ACHN (cell line): Measurements from ENCODE around the gene FGGY.

Source experiments
- DNase-seq: peaks from one replicate; pipeline ENCODE4 v3.0.0-alpha.2; 2015
- in situ Hi-C: cut with HindIII; loops from 2 replicates; pipeline ENCODE4 v1.10.0; 2017; ENCODE audit warnings: low sequenced_read_pairs, low pct_ligation_motif_present, low pct_unique_long_range_greater_than_20kb

The FGGY gene

DNA sequence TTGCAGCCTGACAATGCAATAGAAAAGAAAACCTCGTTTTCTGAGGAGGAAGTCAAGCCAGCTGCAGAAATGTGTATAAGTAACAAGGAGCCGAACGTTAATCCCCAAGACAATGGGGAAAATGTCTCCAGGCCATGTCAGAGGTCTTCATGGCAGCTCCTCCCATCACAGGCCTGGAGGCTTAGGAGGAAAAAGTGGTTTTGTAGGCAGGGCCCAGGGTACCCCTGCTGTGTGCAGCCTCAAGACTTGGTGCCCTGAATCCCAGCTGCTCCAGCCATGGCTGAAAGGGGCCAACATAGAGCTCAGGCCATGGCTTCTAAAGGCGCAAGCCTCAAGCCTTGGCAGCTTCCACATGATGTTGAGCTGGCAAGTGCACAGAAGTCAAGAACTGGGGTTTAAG, 439.9 kb downstream of the FGGY start:
- DNase-seq, result no peak
- in situ Hi-C loops, result no loop called here

DNA sequence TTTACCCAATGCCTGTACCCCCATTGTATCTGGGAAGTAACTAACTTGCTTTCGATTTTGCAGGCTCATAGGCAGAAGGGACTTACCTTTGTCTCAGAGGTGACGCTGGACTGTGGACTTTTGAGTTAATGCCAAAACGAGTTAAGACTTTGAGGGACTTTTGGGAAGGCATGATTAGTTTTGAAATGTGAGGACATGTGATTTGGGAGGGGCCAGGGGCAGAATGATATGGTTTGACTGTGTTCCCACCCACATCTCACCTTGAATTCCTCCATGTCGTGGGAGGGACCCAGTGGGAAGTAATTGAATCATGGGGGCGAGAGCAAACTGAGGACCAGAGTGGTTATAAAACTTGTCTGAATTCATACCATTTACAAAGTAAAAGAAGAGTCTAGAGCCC, 440.7 kb downstream of the FGGY start:
- in situ Hi-C loops, result no loop called here
- no peak for DNase-seq

DNA sequence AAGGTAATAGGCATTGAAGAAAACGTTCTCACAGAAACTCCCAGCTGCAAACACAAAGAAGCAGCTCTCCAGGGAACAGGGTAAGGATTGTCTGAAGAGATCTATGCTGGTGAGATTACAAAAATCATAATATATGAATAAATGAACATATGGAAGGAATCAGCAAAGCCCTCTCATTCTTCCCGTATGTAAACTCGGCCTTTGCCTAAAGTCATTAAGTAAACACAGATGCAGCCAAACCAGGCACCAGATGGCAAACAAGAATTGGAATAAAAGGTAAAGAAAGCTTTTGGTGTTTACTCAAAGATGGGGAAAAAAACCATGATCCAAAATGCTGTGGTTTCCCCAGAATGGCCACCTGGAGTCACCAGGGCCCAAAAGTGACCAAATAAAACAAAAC, 441.3 kb downstream of the FGGY start:
- in situ Hi-C loops, result no loop called here
- no peak for DNase-seq

DNA sequence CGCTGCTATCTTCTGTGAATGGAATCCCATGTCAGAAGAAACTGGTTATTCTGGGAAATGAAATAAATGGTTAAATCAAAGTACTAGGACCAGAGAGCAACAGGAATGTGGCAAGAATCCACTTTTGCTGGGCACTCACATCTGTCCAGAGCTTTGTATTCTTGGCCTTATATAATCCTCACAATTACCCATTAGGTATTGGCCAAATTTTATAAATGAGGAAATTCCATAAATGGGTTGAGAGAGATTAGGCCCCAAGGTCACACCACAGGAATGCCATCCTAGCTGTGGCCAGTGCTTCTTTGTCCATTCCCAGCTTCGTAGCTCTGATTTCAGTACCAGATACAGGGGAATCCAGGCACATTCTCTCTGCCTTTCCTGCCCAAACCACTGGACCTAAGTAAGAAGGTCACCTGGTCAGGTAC, 441.7 kb downstream of the FGGY start:
- DNase-seq, result no peak
- in situ Hi-C loops, result no loop called here

DNA sequence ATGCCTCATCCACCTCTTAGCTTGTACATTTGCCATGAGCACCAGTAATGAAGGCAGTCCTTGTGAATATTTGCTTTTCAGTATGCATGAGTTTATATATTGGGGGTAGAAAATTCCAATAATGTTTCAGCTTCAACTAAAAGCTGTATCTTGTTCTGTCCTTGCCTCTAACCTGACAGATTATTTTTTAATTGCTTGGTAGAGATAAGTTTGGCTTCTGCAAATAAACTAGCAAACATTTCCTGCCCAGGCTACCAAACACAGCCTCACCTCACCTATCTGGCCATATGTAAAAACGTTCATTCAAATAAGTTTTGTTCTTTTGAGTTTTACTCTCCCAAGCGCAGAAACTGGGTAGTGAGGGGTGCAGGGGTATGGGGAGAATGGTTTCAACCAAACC, 442.2 kb downstream of the FGGY start:
- DNase-seq, result no peak
- in situ Hi-C loops, result no loop called here

DNA sequence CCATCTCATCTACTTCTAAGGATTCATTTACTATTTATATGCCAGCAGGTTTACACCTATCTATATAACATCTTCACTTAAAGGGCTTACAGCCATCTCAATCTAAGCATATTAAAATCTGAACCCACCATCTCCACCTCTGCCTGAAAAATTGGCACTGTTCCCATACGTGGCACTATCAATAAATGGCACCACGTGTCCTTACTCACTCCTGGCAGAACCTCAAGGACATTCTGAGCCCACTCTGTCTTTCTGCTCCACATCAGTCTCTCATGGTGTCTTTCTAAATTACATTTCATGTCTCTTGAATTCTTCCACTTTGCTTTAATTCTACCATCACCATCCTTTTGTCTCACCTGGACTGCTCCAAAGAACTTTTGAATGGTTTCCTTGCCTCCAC, 445.6 kb downstream of the FGGY start:
- in situ Hi-C loops, result no loop called here
- no peak for DNase-seq

DNA sequence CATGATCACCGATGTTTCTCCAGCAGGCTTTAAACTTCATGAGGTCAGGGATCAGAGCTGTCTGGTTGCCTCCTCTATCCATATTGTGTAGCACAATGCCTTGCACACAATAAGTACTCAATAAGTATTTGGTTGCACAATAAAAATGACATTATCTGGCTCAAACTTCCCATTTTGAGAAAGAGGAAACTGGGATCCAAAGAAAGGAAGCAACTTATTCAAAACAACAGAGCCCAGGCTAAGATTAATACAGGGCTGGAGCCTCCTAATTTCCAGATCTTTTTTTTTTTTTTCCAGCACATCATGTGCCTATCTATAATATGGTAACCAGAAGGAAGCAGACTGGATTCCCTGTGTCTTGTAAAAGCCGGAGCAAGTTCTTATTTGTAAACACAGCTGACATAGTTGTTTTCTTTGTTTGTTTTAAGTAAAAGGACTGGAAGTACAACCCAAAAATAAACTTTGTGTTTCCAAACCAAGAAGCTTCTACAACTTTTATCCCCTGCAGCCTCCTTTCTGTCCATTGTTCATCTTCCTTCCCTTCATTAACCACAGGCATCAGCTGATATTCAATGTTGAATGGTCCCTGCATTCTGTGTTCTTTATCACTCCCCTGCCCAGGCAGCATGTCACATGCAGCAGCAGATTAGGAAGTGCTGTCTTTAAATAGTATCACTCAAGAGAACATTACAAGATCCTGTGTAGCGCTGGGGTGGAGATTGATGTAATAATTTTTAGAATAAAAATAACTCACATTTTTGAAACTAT, 446.6 kb downstream of the FGGY start:
- DNase-seq, result no peak

DNA sequence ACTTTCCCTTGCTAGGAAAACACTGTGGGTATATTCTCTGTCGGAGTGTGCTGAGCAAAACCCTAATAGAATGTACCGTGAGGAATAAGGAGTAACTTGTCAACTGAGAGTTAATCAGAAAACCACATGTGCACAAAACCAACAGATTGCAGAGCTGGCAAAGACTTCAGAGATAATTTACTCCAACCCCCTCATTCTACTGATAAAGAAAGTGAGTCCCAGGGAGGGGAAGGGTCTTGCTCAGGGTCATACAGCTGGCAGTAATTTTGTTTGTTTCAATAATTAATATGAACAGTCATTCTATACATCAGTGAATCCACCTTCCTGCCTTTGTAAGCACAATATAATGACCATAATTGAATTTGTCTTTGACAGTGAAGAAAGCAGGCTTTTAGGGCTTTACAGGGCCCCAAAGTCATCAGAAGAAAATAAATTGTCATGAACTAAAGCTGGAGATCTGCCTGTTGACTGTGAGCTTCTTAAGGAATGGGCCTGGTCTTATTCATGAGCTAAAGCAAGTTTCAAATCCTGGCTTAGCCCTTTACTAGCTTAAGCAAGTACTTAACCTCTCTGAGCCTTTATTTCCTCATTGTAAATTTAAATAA, 450.6 kb downstream of the FGGY start:
- no peak for DNase-seq
- in situ Hi-C loops, result no loop called here

More for the DNA sequence above, 446.6 kb downstream of the FGGY start:
- in situ Hi-C loops, result no loop called here

DNA sequence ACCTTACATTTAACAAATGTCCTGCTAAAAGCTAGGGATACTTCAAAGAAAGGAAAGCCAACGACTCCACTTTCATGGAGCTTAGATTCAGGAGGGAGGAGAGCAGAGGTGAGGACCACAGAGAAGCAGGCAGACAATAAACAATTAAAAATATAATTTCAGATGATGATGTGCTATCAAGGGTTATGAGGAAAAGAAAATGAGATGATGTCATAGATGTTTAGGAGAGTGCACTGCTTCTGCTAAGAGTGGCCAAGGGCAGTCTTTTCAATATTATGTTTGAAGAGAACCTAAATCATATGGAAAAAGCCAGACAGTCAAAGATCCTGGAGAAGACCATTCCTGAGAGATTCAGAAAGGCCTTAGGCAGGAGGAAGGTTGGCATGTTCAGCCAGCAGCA, 451.2 kb downstream of the FGGY start:
- no peak for DNase-seq
- in situ Hi-C loops, result no loop called here

DNA sequence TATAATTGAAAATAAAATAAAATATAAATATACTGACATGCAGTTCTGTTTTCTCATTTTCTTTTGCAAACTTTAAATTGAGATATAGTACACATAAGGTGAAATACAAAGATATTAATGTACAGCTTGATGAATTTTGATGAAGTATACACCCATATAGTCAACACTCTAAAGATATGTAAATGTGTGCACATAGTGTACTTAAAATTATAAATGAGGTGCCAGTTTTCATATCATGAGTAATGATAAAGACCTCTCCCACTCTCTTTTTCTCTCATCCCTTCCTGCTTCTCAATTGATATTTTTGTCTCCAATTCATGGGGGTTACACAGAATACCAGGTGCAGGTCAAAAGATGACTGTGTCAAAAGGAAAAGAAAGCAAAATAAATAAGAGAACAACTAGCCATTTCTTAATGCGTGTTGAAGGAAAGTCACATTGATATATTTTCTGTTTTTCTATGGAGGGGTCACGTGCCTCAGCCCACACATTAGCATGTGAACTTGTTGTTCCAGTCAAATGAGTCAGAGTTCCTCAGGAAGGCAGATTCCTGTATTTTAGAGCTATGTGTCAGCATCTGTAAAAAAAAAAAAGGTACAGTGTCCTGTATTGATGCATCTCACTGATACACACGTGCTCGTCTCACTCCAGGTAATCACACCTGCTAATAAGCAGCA, 453.6 kb downstream of the FGGY start:
- in situ Hi-C loops, result no loop called here
- DNase-seq, result no peak

DNA sequence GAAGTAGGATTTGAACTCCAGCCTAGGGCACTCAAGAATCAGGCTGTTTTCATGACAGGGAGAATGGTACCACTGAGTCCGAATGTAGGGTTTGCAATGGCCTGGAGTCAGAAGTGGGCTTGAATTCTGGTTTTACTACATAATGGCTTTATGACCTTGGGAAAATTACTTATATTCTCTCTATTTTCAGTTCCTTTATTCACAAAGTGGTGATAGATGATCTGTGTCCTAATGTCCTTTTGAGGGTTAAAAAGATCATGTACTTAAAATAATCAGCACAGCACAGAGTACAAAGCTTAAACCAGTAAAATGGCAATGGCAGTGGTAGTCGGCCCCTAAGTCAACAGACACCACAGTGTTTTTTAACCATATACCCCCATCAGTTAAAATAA, 454.1 kb downstream of the FGGY start:
- in situ Hi-C loops, result no loop called here
- no peak for DNase-seq

DNA sequence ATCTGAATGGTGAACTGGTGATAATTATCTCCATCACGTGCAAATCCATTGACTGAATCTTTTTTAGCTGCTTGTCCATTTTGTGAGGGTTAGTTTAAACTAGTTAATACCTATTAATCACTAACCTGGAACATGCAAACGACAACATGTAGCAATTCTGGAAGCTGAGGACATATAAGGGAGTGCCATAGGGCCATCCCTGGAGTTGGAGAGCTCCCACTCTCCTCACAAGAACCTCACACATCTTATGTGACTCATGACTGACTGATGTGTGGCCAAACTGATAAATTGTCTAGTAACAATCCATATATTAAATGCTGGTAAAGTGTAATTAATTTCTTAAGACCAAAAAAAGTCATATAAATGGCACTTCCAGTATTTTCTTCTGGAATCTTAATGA, 454.9 kb downstream of the FGGY start:
- no peak for DNase-seq
- in situ Hi-C loops, result no loop called here

DNA sequence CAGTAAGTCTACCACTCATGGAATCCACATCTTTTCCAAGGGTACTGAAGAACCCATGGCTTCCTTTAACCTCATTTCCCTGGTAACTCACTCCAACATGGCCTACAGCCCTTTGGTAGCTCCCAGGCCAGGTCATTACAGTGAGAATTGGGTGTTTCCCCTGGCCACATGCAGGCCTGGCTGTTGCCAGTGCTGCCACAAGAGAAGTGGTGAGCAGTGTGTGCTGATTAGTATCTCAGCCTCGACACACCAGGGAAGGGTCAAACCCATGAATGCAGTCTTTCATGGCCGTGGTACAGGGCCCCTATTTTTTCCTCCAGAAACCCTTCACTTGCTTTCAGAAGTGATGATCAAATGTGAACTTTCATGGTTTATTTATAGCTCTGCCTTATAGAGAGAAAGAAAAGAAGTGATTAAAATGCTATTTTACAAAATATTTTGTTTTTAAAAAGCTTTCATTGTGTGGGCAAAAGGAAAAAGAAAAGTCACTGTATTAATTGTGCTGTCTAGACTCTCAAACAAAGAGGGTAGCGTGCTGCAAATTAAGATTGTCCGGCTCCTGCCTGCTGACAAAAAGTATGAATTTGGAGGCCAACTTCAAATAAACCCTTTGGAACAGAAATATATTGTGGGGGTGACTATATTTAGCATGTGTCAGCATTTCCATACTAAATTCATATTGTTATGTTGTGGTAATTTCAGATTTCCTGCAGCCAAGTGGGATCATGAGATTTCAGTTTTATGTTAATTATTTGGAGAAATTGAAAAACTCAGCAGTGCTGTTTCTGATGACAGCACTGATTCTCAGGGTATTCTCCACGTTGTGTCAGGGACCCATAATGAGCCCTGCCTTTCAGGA, 455.9 kb downstream of the FGGY start:
- in situ Hi-C loops, result no loop called here
- DNase-seq, result no peak

DNA sequence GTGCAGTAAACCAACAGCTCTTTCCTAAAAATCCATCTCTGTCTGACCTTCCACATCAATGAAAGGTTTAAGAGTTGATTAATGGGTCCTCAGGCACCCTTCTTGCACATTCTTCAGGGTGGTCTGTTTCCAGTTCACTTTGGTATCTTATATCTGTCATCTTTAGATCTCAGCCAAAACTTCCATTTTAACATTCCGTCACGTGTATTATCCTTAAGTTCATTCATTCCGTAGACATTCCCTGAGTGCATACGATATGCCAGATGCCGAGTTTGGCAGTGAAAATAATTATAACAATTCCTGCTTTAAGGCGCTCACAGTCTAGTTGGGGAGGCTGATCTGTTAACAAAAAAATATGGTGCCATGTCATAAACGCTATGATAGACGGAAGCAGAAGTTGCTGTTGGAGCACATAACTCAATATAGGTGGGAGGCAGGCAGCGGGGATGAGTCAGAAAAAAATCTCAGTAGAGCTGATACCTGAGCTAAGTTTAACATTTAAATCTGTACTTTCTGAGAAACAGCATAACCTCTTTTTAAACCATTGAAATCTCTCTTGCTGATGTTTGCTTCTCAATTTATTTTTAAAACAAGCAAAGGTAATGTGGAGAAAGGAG, 458.3 kb downstream of the FGGY start:
- in situ Hi-C loops, result no loop called here
- DNase-seq, result no peak

DNA sequence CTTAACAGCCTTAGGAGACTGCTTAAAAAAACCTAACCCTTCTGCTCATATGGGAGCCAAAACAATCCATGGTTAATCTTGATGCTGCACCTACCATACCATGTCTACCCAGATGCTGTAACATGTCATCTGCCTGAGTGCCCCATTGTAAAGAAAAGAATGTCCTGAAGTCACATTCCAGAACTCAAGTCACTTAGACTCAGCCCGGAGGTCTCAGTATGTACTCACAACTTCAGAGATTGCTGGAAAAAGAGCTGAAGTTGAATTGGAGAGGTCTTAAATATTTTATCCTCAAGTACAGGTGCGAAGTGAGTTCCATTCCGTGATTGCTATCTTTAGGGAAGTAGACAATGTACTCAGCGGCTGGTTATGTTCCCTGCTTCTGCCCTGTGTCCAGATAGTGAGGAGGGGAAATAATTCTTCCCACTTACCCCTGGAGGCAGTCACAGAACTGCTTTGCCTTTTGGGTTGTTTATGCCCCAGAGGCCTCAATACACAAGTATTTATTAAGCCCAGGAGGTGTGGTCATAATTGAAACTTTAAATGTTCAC, 460.4 kb downstream of the FGGY start:
- in situ Hi-C loops, result no loop called here
- DNase-seq, result no peak

DNA sequence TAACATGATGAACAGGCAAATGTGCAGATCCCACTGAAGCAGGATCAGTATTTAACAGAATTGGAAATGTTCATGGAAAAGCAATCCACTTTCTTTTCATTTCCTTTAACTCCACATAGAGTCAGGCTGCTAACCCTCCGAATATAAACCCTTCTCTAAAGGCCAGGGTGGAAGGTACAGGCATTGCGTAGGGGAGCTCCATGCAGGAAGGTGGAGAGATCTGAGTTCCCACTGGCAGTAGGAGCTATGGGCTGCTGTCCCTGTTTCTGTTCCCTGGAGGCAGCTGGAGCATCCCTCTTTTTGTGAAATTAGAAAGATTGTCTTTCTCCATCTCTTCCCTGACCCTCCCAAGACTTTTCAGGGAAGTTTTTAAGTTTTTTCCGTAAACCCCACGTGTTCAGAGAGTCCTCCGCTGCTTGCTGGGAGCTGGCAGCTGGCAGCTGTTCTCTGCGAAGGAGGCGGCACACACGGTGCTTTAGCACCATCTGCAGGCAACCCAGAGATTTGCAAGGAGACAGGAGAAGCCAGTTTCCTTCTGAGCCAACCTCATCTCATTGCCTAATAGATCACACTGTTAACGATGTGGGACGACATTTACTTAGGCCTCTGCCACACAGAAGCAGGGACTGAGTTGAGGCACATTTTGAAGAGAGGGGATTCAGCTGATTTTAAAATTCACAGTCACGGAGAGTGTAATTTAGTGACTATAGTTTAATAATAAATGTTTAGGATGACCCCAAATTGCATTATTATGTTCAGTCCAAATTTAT, 462.4 kb downstream of the FGGY start:
- in situ Hi-C loops, result no loop called here
- peak; percentile 71 for DNase-seq

DNA sequence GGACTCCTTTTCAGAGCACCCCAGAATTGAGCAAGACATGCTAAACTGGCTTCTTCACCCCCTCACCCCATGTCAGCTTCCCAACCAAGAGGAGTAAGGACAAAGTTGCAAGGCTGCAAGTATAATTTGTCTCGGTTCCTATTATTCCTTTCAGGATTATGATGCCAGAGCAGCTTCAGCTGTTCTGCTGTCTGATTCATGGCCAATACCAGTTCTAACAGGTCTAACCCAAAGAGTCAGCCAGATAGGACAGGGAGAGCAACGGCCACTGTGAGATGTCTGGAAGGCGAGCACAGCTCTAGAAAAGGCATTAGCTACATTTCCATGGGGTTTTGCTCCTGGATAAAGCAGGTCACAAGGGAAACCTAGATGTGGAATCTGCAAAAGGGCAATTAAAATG, 464.5 kb downstream of the FGGY start:
- no peak for DNase-seq
- in situ Hi-C loops, result no loop called here

DNA sequence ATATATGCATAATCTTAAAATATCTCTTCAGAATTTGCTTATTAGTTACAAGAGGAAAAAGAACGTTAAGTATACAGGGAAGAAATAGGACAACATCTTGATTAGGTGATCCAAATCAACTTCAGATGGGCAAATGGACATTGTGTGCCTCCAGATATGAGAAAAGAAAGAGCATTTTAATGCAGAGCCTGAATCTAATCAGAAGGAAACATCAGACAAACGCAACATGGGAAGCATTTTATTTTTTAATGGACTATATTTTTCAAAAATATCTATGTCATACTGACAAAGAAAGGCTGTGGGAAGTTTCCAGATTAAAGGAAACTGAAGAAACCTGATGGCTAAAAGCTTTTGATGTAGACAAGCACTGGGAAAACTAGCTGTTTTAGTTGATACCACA, 466.5 kb downstream of the FGGY start:
- no peak for DNase-seq
- in situ Hi-C loops, result no loop called here
